ENCODE results near the gene TMEM115.

TMEM115 gene, protein sequence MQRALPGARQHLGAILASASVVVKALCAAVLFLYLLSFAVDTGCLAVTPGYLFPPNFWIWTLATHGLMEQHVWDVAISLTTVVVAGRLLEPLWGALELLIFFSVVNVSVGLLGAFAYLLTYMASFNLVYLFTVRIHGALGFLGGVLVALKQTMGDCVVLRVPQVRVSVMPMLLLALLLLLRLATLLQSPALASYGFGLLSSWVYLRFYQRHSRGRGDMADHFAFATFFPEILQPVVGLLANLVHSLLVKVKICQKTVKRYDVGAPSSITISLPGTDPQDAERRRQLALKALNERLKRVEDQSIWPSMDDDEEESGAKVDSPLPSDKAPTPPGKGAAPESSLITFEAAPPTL

DNA sequence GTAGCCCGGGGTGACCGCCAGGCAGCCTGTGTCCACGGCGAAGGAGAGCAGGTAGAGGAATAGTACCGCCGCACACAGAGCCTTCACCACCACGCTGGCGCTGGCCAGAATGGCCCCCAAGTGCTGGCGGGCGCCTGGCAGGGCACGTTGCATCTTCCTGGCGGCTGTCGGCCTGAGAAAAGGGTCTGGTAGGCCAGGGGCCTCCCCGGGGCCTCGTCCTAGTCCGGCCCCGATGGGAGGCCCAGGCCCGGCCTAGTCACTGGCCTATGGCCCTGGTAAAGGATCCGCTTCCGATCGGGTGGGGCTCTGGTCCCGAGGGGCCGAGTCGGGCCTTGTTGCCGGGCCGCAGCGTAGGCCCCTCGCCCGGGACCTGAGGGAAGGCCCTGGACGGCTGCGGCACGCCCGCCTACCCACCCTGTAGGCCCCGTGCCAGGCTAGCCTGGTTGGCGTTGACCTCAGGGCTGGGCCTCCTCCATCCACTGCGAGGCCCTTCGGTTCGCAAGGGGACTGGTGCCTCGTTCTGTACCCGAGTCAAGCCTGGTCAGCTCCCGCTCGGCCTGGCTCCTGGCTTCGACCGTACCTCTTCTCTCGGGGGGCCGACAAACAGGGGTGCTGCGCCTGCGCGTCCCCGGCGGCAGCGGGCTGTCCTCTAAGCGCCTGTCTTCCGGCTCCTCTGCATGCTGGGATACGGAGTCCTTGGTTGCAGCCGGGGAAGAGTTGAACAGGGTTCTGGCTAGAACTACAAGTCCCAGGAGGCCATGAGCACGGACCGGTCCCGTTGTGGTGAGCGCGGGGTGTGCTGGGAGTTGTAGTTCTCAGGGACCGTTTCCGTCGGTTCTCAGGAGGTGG is at the start of gene TMEM115:
Gene TMEM115 (minus strand): TSS at position 611 of the 849 bp plus-strand sequence. CDS start 458 bp downstream, at position 153.
- peak; percentile 99 for DNase-seq

DNA sequence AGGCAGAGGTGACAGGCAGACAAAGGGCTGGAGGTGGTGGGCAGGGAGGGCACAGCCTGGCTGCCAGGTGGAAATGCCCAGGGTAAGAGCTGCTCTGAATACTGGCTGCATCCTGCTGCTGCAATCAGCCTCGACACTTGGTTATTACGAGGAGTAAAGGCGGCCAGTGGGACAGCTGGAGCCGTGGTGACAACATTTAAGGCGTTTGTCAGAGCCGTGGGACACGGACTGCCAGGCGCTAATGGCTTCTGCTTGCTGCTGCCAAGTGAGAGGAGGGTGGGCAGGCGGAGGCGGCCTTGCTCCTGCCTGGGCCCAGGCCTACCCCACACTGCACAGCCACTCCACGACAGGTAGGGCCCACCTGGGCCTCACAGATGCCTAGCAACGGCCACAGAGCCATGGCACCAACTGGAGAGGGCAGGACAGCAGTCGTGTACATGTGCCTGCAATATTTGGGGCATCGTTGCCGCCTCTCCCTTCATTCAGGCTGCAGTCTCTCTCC is 49.2 kb upstream of the TMEM115 start:
- DNase-seq, result no peak

DNA sequence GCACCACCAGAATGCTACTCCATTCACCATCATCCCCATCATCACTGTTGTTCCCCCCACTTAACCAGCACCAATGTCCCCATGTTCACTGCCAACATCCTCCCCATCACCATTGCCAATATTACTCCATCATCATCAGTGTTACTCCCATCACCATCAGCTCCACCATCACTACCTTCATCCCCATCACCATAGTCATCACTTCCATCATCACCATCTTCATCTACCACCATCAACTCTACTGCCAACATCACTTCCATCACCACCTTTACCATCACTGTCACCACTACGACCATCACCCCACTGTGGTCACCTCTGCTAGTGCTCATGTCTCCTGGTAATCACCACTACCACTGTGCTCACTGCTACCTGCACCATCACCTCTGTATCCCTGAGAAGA is 47.2 kb upstream of the TMEM115 start:
- no peak for DNase-seq

DNA sequence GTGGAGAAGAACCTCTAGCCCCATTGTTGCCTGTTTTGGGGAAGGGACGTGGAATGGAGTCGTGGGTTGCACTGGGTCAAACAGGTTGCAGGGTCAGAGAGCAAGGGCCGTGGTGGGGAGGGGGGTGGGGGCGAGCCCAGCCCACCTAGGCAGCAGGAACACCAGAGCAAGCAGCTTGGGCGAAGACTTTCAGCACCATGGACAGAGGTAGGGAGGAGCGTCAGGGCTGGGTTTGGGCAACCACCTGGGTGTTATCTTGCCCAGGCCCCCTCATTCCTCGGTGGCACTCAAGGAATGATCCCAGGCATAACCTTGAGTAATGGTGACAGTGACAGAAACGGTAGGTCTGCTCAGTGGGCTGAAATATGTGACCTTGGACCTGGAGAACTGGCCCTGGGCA is 45.9 kb upstream of the TMEM115 start:
- DNase-seq, result peak; percentile 12

DNA sequence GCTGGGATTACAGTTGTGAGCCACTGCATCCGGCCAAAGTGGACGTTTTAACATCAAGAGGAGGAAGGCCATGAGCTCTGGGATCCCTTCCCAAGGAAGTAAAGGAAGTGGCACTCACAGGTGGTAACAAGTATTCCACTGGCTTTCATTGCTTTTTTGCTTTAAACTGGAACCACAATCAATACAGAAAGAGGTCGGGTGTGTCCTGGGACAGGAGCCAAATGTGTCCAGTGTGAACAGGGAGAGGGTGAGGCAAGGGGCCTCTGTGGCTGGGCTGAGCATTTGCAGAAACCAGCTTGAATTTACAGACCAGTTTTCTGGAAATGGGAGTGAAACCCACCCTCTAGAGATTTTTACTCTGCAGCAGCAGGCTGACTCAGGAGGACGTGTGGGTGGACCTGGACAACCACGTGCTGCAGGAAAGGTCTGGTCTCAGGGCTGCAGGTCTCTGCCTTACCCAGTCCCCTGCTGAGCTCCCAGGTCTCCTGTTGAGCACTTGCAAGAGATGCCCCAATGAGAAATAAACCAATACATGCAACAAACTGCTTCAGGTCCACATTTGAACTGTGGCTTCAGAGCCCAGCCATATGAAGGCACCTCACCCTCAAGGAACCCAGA is 42.8 kb upstream of the TMEM115 start:
- DNase-seq, result no peak

DNA sequence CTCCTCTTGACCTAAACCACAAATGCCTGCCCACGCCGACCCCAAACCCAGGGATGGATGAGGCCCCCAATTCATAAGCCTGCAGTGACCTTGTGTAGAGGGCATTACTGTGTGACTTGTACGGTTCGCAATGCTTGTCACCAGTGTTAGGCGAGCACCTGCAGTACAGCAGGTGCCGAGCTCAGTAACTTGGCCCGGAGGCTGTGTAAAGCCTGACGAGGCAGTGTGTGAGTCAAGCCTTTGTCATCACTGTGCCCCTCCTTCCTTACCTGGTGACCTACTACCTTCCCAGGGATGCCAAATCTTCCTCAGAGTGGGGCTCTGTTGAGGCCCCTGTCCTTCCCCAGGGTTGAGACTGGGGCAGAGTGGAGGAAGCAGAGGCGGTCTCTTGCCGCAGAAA is 37.2 kb upstream of the TMEM115 start:
- no peak for DNase-seq

DNA sequence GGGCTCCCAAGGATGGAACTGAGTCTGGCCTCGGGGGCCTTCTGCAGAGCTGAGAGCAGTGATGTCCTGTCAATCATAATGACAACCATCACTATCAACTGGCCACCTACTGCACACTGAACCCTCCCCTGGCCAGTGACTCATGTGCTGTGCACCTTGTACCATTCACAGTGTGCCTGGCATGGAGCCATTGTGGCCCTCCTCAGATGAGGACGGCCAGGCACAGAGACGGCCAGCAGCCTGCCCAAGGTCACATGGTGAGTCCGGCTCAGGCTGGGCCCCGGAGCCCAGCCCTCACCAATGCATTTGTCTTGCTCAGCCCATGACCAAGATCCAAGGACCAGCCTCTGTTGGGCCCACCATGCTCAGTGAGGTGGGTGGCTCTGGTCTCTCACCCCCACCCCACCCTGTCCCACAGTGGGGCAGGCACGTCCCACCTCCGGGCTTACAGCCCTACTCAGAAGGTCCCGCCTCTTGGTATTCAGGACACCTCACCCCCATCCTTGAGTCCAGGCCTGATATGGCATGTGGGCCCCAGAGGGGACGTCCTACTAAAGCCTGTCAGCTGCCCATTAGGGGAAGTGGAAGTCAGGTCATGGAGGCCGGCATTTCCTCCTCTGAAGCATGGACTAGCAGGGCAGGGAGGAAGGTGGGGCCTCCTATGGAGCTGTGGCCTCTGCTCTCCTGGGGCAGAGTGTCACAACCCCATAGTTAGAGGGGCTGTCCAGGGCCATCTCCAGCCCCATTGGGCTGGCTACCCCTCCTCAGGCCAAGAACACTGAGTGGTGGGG is 35.9 kb upstream of the TMEM115 start:
- no peak for DNase-seq

DNA sequence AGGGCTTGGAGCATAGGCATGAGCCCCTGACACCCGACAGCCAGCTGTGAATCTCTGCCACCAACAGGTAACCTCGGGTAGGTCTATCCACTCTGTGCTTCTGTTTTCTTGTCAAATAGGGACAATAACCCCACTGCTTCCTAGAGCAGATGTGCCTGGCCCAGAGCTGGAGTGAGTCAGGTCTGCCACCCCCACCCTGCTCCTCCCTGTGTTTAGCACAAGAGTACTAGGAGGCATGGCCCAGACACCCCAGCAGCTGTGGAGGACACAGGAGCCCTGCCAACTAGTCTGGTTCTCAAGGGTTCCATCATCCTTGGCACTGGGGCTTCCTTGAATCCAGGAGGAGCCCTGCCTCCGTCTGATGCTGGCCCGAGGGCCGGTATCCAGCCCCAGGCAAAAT is 33.7 kb upstream of the TMEM115 start:
- no peak for DNase-seq

DNA sequence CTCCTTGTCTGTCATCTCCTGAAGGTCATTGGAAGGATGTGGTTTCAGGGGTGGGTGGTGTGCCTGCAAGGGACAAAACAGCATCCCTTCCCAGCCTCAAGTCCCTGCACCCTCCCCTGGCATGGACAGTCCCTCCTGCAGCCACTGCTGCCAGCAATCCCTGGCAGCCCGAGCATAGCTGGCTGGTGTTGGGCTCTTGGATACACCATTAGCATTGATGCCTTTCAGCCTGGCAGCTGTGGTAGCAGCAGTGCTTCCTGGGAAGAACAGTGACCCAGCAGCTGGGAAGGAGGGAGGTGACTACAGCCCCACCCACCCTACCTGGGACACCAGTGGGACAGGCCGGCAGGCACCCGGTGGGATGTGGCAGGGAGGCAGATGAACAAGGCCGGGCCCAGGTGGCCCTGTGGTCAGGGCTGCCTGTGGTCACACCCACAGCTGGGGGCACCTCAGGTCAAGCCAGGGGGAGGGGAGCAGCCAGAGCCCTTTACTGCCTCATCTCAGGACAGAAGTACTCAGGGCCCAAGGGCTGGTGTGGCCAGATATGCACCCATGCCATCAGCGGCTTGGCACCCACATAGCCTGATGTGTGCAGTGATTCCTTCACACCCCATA is 32.9 kb upstream of the TMEM115 start:
- DNase-seq, result no peak

DNA sequence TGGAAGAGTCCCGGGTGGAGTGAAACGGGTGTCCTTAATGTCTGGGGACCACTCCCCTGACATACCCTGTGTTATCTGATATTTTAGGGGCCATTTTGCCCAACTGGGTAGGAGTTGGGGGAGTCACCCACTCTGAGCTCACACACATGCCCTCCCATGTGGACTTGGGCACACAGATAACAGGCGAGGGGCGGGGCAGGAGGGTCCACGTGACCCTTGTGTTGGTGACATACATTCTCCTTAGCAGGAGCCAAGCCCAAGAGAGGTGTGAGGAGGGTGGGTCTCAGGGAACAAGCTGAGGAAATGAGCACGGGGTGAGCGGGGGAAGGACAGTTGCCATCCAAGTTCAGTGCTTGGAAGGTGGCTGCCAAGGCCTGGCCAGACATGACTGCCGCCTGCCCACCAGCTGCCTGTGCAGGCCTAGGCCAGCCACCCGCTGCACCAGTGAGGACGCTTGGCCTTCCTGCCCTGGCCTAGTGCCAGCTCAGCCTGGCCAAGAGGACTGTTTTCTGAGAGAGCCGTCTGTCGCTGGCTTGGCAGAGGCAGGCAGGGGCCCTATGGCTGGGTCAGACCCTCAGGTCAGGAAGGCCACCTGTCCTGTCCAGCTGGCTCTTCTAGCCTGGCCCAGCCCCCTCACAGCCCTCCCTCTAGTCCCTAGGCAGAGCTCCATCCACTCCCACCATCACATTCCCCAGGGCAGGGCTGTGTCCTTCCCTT is 31.3 kb upstream of the TMEM115 start:
- DNase-seq, result no peak

DNA sequence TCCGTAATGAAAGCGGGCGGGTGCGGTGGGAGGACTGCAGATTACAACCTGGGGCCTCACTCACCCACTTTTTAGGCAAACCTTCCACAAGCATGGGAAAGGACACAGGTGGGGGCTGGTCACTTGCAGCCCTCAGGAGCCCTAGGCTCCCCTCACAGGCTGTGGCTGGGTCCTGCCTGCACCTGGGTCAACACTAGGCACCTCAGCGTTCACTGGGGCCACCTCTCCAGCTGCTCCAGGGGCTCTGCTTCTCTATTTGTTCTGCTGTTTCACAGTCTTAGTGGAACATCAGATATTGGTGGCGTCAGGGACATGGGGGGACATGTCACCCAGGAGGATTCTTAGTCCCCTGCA is 30.1 kb upstream of the TMEM115 start:
- DNase-seq, result no peak

DNA sequence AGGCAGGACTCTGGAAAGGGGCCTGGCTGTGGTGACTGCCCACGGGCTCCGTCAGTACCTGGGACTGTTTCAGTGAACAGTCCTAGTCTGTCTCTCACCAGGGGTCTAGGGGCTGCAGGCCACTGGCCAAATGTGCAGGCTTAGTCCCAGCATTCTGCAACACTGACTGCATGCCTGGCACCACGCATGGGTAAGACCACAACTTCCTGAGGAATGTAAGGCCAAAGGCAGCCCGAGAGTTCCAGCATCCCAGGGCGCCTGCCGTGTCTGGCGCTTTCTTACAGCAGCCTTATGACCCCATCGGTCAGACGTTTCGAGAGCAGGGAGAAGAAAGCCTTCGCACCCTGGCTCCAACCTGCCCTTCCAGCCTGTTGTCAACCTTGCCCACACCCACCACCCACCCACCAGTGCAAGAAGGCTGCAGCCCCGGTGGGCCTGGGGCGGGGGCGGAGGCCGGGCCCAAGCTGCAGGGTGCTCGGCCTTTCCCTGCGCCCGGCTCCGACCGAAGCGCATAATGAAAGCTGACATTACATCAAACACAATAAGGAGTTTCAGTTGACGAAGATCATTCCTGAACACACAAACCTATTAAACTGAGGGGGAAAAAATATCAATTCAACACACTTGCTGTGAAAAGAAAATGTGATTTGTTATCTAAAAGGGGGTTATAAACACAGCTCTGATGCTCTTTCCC is 29.5 kb upstream of the TMEM115 start:
- no peak for DNase-seq

DNA sequence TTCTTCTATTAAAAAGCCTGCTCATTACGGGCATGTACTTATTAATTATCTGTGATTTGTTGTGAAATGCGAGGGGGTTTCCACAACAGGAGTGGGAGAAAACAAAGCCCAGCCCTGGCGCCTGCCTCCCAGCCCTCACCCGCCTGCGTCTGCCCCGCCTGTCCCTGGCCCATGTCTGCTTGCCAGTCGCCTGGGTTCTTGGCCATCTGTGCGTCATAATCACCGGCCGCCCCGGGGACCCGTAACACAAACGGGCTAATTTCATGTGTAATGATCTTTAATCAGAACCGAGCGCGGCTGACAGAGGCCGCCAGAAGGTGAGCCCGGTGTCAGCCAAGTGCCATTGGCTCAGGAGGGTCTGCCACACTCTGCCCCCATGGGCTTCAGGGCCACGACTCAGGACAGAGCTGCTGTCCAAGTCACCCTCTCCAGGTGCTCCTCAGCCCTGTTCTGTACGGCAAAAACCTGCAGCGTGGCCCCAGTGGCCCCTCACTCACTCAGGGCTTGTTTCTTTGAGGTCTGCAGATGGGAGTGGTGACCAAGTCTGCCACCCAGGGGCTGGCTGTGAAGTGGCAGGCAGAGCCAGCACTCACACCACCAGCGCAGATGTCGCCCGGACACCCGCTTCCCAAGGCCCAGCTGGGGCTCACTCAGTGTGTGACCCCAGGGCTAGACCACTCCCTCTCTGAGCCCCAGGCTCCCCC is 28.8 kb upstream of the TMEM115 start:
- DNase-seq, result no peak

DNA sequence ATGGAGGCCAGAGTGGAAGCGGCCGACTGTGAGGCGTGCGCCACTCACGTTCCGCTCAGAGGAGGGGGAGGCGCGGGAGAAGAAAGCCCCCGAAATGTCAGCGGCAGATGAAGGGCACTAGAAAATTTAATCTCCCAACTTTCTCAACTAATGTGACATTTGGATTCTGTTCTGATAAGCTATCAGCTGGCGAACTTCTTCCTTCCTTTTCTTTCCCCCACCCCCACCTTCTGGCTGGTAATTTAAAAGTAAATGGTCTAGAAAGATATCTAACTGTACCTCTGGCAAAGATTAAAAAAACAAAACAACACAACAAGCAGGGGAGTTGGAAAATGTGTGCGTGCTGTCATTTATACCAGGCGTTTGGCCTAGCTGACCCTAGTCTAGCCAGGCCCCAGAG is 26.4 kb upstream of the TMEM115 start:
- no peak for DNase-seq

DNA sequence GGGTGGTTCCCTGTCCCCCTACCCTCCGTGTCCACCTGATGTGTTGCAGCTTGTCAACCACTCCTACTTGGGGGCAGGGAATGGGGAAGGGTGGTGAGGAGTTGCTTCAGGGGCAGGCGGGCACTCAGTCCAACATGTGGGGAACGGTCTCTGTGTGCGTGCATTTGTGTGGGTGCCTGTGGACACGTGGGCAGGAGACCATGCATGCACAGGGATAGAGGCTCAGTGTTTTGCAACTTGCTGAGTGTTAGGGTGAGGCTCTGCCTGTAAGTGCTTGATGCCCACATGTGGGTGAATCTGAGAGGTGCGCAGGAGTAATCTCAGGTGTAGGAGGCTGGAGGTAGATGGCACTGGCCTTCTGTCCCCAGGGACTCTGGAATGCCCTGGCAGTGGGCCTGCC is 24.4 kb upstream of the TMEM115 start:
- no peak for DNase-seq

DNA sequence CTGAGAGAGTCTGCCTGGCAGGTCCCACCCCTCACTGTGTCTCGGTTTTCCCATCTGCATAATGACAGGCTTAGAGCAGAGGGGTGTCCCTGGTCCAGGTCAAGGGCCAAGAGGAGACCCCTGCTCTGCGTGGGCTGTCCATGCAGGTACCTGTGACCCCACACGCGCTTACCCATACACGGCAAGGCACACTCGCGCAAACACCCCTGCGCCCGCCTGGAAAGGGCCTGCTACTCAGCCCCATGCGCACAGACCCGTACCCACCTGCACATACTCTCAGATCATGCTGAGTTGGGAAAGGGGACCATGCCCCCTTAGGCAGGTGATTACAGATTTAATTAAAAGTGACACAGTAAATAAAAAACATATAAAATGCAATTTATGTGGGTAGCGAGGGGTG is 23.4 kb upstream of the TMEM115 start:
- no peak for DNase-seq

DNA sequence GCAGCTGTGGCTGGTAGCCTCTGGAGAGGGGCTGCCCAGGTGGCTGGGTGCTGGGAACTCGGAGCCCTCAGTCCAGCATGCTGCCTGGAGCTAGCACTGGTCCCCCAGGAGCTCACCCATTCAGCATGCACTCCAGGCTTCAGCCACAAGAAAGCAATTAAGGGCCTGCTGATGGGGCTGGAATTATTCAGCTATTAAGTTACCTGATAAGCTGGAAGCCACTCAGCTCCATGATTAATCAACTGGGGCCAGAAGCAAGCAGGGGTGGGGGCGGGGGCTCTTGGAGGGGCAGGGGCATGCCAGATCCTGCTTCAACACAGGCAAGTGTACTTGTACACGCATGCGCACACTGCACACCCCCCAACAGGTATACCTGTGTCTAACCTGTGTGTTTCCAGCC is 22.1 kb upstream of the TMEM115 start:
- DNase-seq, result no peak

DNA sequence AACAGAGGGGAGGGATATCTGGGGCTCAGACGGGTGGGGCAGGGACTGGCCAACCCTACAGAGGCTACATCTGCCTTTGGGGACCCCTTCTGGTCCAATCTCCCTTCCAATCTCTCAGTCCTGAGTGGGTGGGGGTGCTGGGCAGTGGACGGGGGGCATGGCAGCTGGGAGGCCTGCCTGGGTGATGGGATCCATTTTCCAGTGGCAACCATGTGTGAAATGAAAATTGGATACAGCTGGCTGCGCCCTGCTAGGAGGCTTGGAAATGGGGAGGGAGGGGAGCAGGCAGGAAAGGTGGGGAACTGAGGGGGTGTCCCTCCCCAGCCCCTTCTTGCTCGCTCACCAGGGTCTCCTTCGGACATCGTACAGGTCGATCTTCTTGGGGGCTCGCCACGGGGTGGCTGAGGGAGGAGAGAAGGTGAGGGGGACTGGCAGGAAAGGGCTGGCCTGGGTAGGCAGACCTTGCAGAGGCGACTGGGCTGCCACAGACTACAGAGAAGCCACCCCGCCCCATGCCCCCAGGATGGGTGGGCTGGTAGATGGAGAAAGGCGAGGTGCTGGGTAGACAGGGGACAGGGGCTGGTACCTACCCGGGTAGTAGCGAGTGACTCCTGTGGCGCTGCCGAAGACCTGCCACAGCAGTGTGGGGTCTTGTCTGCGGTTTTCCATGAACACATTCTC is 21.2 kb upstream of the TMEM115 start:
- no peak for DNase-seq

DNA sequence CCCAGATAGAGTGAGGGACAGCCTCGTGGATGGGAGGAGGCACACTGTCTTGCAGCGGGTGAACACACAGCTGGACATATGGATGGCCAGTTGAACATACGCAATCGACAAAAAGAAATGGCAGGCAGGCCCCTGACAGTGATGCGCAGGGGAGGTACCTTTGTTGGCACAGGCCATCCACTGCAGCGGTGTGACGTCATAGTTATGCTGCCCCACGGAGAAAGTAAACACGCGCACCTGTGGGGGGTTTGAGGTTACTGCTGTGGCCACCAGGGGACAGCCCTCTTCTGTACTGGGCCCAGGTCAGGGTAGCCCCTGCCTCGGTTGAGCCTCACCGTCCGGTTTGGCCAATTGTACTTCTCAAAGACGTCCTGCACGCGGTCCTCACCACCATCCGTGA is 19.4 kb upstream of the TMEM115 start:
- no peak for DNase-seq

DNA sequence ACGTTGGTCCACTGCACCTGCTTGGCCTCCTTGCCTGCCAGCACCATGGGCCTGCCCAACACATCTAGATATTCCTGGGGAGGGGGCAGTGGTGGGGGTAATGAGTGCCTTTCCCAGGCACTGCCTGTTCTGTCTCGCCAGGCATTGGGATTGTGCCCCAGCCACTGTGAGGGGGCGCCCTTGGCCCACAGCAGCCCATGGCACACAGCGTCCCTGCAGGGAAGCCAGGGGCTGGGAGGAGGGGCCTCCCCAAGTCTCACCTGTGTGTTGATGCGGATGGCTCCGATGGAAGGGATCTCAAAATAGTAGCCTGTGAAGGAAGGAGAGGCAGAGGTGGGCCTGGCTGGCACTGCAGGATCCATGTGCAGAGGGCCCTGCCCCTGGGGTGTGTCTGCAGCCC is 18.7 kb upstream of the TMEM115 start:
- no peak for DNase-seq
